GM12875 (cell line): Measurements from ENCODE around the gene PCGF5.
"Not testable (repeated sequence)": the region's sequence is repeated elsewhere in the genome, so short reads cannot be mapped to it uniquely, and the experiment has no call there.

Experiments used
- H3K4me3 ChIP-seq: one replicate; pipeline ENCODE4 v1.5.1; 2011; ENCODE audit warnings: low read depth, low read length, control low read depth
- TF ChIP-seq, protein P1 (sequence below): IDR thresholded peaks from 2 replicates; pipeline ENCODE4 v1.5.1; 2011; ENCODE audit warnings: low read depth, mild to moderate bottlenecking, control low read depth, inconsistent platforms, low read length, moderate library complexity, borderline replicate concordance; ENCODE audit not compliant: insufficient read depth

Gene PCGF5

DNA sequence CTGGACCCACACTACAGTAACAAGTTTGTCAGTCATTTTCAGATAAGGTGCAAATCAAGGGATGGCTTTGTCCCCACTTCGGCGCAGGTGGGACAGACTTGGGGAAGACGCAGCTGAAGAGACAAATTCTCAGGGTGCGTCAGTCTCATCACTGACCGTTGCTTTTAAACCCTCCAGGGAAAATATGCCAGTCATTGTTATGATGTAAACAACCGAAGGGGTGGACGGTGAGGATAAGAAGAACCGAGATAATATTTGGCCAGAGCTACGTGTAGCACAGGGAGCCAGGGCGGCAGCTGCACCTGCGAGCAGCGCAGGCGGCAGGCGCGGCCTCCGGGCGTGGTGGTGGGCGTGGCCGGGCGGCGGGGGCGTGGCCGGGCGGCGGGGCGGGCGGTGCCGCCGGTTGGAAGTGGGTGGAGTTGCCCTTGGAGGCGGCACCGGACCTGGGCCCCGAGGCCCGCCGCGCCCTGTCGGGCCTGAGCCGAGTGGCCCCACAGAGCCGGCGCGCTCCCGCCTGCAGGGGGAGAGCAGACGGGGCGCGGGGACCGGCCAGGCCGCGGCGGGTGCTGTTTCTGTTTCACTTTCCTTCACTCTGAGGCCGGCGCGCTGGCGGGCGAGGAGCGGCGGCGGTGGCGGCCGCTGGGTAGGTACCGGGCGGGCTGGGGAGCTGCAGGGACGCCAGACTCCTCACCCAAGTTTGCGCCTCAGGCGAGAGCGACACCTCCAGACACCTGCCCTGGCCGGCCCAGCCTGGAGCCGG, at the start of gene PCGF5:
Gene PCGF5 (plus strand): TSS at position 470 of the 760 bp plus-strand sequence. CDS start 2,209 bp downstream, outside the sequence.
- peak within 1 kb of the TSS; percentile 82 for H3K4me3 ChIP-seq
- TF ChIP-seq, protein P1, sequence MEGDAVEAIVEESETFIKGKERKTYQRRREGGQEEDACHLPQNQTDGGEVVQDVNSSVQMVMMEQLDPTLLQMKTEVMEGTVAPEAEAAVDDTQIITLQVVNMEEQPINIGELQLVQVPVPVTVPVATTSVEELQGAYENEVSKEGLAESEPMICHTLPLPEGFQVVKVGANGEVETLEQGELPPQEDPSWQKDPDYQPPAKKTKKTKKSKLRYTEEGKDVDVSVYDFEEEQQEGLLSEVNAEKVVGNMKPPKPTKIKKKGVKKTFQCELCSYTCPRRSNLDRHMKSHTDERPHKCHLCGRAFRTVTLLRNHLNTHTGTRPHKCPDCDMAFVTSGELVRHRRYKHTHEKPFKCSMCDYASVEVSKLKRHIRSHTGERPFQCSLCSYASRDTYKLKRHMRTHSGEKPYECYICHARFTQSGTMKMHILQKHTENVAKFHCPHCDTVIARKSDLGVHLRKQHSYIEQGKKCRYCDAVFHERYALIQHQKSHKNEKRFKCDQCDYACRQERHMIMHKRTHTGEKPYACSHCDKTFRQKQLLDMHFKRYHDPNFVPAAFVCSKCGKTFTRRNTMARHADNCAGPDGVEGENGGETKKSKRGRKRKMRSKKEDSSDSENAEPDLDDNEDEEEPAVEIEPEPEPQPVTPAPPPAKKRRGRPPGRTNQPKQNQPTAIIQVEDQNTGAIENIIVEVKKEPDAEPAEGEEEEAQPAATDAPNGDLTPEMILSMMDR: peak; percentile 49

DNA sequence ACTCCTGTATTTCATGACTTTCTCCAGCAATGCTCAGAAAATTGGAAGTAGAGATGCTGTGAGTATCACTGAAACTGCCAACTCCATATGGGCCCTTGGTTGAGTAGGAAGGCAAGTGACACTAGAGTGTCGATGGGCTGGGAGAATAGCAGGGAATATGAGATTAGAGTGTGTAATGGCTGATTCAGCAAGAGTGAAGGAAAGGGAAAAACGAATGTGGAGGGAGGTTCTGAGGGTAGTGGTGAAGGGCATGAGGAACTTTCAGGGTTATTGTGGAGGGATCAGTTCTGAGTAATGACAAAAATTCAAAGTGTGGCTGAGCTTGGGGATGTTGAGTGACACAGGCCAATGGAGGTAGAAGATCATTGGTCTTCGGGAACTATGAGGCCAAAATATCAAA, 49.0 kb upstream of the PCGF5 start:
- H3K4me3 ChIP-seq: no peak overlapping the region
- TF ChIP-seq, protein P1: no peak

DNA sequence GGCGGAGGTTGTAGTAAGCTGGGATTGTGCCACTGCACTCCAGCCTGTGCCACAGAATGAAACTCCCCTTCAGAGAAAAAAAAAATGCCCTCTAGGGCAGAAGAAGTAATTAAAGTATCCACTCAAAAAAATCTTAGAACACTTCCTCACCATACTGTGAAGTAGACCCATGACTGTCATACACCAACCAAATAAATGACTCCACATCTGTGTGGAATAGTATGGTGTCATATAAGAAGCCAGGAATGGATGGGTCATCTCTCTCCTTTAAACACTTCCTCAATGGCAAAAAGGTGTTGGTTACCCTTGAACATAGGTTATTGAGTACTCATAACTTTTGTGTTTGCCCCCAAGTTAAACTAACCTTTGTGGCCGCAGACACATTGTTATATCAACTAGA, 48.1 kb upstream of the PCGF5 start:
- TF ChIP-seq, protein P1: no peak
- no peak overlapping the region for H3K4me3 ChIP-seq

DNA sequence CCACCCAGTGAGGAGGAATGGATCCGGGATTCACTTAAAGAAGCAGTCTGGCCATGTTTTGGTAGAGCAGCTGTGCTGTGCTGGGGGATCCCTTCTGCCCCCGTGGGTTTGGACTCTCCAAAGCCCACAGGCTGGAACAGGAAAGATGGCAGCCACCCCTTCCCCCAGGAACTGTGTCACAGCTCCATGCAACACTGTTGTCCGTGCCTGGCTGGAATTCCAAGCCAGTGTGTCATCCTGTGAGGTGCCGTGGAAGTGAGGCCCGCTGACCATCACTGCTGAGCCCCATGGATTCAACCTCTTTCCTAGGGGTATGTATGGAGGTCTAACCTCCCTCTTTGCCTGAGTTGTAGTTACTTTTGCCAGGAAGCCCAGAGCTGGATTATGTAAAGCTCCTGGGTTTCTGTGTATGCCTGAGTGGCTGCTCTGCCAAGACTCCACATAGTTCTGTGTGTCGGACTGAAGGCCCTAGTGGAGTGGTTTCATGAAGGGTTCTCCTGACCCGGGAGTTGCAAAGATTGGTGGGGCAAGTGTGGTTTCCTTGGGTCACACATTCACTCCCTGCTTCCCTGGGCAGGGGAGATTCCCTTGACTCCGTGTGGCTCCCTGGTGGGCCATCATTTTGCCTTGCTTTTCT, 35.1 kb upstream of the PCGF5 start:
- TF ChIP-seq, protein P1: no peak
- no peak overlapping the region for H3K4me3 ChIP-seq

DNA sequence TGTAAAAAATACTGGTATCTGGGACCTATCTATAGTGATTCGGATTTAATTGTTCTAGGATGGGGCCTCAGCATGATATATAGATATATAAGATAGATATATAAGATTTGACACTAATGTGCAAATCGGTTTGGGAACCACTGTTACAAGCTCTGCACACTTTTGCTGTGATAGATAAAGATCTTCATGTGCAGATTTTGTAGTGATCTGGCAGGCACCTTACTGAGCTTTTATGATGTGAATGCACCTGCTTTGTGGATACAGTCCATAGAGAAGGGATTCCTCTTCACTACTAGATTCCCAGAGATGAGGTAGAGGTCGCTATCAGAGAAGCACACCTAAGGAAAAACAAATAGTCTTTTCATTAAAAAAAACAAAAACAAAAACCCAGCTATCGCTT, 33.3 kb upstream of the PCGF5 start:
- H3K4me3 ChIP-seq: no peak overlapping the region
- TF ChIP-seq, protein P1: no peak

DNA sequence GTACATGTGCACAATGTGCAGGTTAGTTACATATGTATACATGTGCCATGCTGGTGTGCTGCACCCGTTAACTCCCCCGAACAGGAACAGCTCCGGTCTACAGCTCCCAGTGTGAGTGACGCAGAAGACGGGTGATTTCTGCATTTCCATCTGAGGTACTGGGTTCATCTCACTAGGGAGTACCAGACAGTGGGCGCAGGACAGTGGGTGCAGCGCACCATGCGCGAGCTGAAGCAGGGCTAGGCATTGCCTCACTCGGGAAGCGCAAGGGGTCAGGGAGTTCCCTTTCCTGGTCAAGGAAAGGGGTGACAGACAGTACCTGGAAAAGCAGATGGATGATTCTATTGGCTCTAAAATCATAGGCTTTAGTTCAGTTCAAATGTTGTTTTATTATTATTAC, 32.5 kb upstream of the PCGF5 start:
- H3K4me3 ChIP-seq: not testable (repeated sequence)

DNA sequence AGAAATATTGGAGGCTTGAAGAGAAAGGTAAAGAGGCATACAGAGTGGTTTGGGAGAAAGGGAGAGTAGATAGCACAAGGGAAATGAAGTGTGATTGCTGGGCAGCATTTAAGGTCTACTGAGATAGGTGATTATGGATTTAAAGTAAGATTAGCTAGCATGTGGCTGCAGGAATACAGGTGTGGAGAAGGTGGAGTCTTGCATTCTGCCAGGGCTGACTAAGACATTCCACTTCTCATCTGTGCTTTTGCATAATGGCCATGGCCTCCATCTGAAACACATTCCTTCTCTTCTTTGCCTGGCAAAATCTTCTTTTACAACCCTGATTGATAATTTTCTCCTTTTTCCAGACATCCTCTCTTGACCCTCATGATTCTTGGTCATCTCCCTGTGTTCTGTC, 31.6 kb upstream of the PCGF5 start:
- TF ChIP-seq, protein P1: no peak
- no peak overlapping the region for H3K4me3 ChIP-seq
